Transverse colon (tissue), 3 donors: ENCODE results near the gene LRRC8D.

Experiments used
- CTCF ChIP-seq, 5 experiments: fragments of 200-600 bp in 3 of 5; fragments of 450-650 bp in 2 of 5; sonication (generic) in 3 of 5; IDR thresholded peaks; 1 replicate in 2 of 5; 2 replicates in 3 of 5; pipeline ENCODE4 v1.5.1; 2016 to 2017; ENCODE audit warnings: antibody characterized with exemption in 5 of 5, inconsistent platforms in 3 of 5, mild to moderate bottlenecking in 2 of 5, moderate library complexity in 1 of 5
- EP300 ChIP-seq: sonication (generic); formaldehyde crosslinking; IDR thresholded peaks from one replicate; pipeline ENCODE4 v1.6.1; 2017; ENCODE audit warnings: antibody characterized with exemption, low read depth

GRCh38 chr1:89881415-89882058 lies 60.7 kb downstream of the LRRC8D start:
- no peak for TF ChIP-seq CTCF (IDR thresholded peaks at IDR 0.05)
- no peak for TF ChIP-seq EP300
